Neural cell (in vitro differentiated cells): ENCODE data around the gene LIF. TPM values are rescaled to one million over a fixed set of nuclear protein-coding genes. Genes with fewer than 3 reads are reported as not detected.

ENCODE experiments used
- H2AFZ ChIP-seq: fragments of 200-600, 300-800 bp; sonication (generic), shearing (Covaris generic); 2 replicates; pipeline ENCODE4 v1.6.0; 2014; ENCODE audit warnings: low read depth, mild to moderate bottlenecking, antibody characterized with exemption, low read length, moderate library complexity
- H3F3A ChIP-seq: fragments of 200-600 bp; shearing (Covaris generic); 2 replicates; pipeline ENCODE4 v1.6.1; 2016; ENCODE audit warnings: mild to moderate bottlenecking, moderate library complexity, mixed read lengths, antibody characterized with exemption, low read length; ENCODE audit not compliant: insufficient read depth, poor library complexity, severe bottlenecking
- H3K27ac ChIP-seq: fragments of 200-600, 300-800 bp; sonication (generic), shearing (Covaris generic); 2 replicates; pipeline ENCODE4 v1.5.1; 2014; ENCODE audit warnings: mild to moderate bottlenecking, low read length, moderate library complexity
- H3K27me3 ChIP-seq: fragments of 300-800, 200-600 bp; sonication (generic), shearing (Covaris generic); 2 replicates; pipeline ENCODE4 v1.6.0; 2014; ENCODE audit warnings: mild to moderate bottlenecking, low read depth, low read length, moderate library complexity; ENCODE audit not compliant: insufficient read depth
- H3K36me3 ChIP-seq: fragments of 300-800, 200-600 bp; sonication (generic), shearing (Covaris generic); 2 replicates; pipeline ENCODE4 v1.5.1; 2014; ENCODE audit warnings: mild to moderate bottlenecking, antibody characterized with exemption, low read length, moderate library complexity; ENCODE audit not compliant: insufficient read depth
- H3K4me2 ChIP-seq: fragments of 300-800, 200-600 bp; sonication (generic), shearing (Covaris generic); 2 replicates; pipeline ENCODE4 v1.6.0; 2014; ENCODE audit warnings: mild to moderate bottlenecking, low read length
- H3K4me3 ChIP-seq: fragments of 300-800, 200-600 bp; sonication (generic), shearing (Covaris generic); 2 replicates; pipeline ENCODE4 v1.5.1; 2014; ENCODE audit warnings: mild to moderate bottlenecking, low read length, moderate library complexity
- H3K79me2 ChIP-seq: fragments of 200-600 bp; shearing (Covaris generic); replicated peaks from 2 replicates; pipeline ENCODE4 v1.6.0; 2014; ENCODE audit warnings: mild to moderate bottlenecking, low read length, moderate library complexity; ENCODE audit not compliant: insufficient read depth
- H3K9ac ChIP-seq: fragments of 300-800, 200-600 bp; sonication (generic), shearing (Covaris generic); 2 replicates; pipeline ENCODE4 v1.6.1; 2016; ENCODE audit warnings: mild to moderate bottlenecking, low read length, mixed read lengths
- H3K9me2 ChIP-seq: fragments of 200-600 bp; shearing (Covaris generic); 2 replicates; pipeline ENCODE4 v1.6.1; 2016; ENCODE audit warnings: mild to moderate bottlenecking, low read length, mixed read lengths; ENCODE audit not compliant: insufficient read depth
- H3K9me3 ChIP-seq: fragments of 200-600, 300-800 bp; sonication (generic), shearing (Covaris generic); 2 replicates; pipeline ENCODE4 v1.6.1; 2016; ENCODE audit warnings: mild to moderate bottlenecking, mixed run types, low read length, moderate library complexity, mixed read lengths
- H4K20me1 ChIP-seq: fragments of 200-600 bp; shearing (Covaris generic); 2 replicates; pipeline ENCODE4 v1.6.1; 2016; ENCODE audit warnings: mild to moderate bottlenecking, mixed run types; ENCODE audit not compliant: insufficient read depth
- CTCF ChIP-seq: fragments of 450-650 bp; IDR thresholded peaks from 2 replicates; pipeline ENCODE4 v1.5.1; 2014; ENCODE audit warnings: antibody characterized with exemption, mild to moderate bottlenecking, moderate library complexity; ENCODE audit not compliant: poor library complexity, severe bottlenecking
- EP300 ChIP-seq: fragments of 450-650 bp; conservative IDR thresholded peaks from 2 replicates; pipeline ENCODE4 v1.6.1; 2014; ENCODE audit warnings: antibody characterized with exemption, mild to moderate bottlenecking, moderate library complexity; ENCODE audit not compliant: poor library complexity, severe bottlenecking
- EZH2 ChIP-seq: fragments of 200-600, 300-800 bp; shearing (Covaris generic), sonication (generic); IDR thresholded peaks from 2 replicates; pipeline ENCODE4 v1.6.1; 2014; ENCODE audit warnings: antibody characterized with exemption, low read length, borderline replicate concordance, mild to moderate bottlenecking; ENCODE audit not compliant: insufficient read depth, poor library complexity, severe bottlenecking
- MXI1 ChIP-seq: fragments of 450-650 bp; conservative IDR thresholded peaks from 2 replicates; pipeline ENCODE4 v1.6.1; 2014; ENCODE audit warnings: antibody characterized with exemption, mild to moderate bottlenecking; ENCODE audit not compliant: poor library complexity, severe bottlenecking
- POLR2AphosphoS5 ChIP-seq: IDR thresholded peaks from 2 replicates; pipeline ENCODE4 v1.6.1; 2012
- RAD21 ChIP-seq: fragments of 450-650 bp; conservative IDR thresholded peaks from 2 replicates; pipeline ENCODE4 v1.6.1; 2014; ENCODE audit warnings: antibody characterized with exemption, mild to moderate bottlenecking, moderate library complexity
- REST ChIP-seq: IDR thresholded peaks from 2 replicates; pipeline ENCODE4 v1.6.1; 2012; ENCODE audit warnings: borderline replicate concordance
- SMC3 ChIP-seq: fragments of 450-650 bp; conservative IDR thresholded peaks from 2 replicates; pipeline ENCODE4 v1.6.1; 2014; ENCODE audit warnings: antibody characterized with exemption, mild to moderate bottlenecking, moderate library complexity; ENCODE audit not compliant: poor library complexity
- TAF1 ChIP-seq: IDR thresholded peaks from 2 replicates; pipeline ENCODE4 v1.6.1; 2012; ENCODE audit warnings: low read depth
- polyA plus RNA-seq: library from polyadenylated mRNA; depleted of rRNA; stranded (reverse); fragments of >200 nt; gene quantifications from 2 replicates; pipeline ENCODE4 v1.2.3, GENCODE V29; 2014

LIF gene
- polyA plus RNA-seq, 1 donor from 2014 or later: 0.05 TPM

- Histone ChIP-seq H3K79me2 (no peaks in the 10 kb centered on the region), H4K20me1 (no peaks in the 10 kb centered on the region), H3K9me3 (no peaks in the 10 kb centered on the region), H3K27ac (no peak overlapping the region), H3F3A (no peaks in the 10 kb centered on the region), H3K27me3 (no peaks in the 10 kb centered on the region), H3K9me2 (no peaks in the 10 kb centered on the region), H3K9ac (no peak overlapping the region), H2AFZ (no peak overlapping the region), H3K36me3 (no peaks in the 10 kb centered on the region), H3K4me3 (no peak overlapping the region), H3K4me2 (no peak overlapping the region)
- TF ChIP-seq RAD21 (no peak), CTCF (no peak), TAF1 (no peak), MXI1 (no peak), REST (no peak), SMC3 (no peak), EZH2 (no peak), POLR2AphosphoS5 (no peak), EP300 (no peak)
Measured at GRCh38 chr22:30285846-30286200, 39.3 kb upstream of the LIF start.

DNA sequence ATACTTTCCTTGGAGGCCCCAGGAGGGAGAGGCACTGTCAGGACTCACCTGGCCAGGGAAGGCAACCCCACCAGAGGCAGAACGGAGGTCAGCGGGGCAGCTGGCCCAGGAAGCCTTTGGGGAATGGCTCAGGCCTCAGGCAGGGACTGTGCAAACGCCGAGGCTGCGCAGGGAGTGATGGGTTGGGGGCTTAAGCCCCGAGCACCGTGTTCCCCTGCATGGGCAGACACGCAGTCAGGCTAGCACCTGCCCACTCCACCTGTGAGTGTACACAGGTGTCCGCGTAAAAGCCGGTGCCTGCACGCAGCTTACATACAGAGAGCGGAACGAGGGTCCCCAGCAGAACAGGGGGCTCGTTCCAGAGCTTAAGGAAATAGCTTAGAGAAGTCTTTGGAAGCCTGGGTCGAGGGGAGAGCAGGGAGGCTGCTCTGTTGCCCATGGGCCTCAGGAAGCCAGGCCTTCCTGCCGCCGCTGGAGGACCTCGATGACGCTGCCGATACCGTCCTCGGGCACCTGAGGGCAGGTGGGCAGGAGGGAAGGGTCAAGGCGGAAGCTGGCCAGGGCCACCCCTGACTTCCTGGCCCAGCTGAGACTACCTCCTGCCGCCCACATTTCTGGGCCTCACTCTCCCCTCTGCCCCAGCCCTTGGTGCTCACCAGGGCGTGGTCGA lies 38.8 kb upstream of the LIF start:
- no peak overlapping the region for H2AFZ ChIP-seq
- TF ChIP-seq SMC3 (no peak), TAF1 (no peak), MXI1 (no peak), EZH2 (no peak), REST (no peak), POLR2AphosphoS5 (no peak), RAD21 (no peak), EP300 (no peak), CTCF (no peak)

More for the DNA sequence above, 38.8 kb upstream of the LIF start:
- Histone ChIP-seq H3K27me3 (no peaks in the 10 kb centered on the region), H3K36me3 (no peaks in the 10 kb centered on the region), H3K27ac (no peak overlapping the region), H4K20me1 (no peaks in the 10 kb centered on the region), H3K9ac (no peak overlapping the region), H3K9me3 (no peaks in the 10 kb centered on the region), H3K4me3 (no peak overlapping the region), H3K9me2 (no peaks in the 10 kb centered on the region), H3F3A (no peaks in the 10 kb centered on the region), H3K4me2 (no peak overlapping the region), H3K79me2 (no peaks in the 10 kb centered on the region)
